GDM1 (cell line): Measurements from ENCODE around the gene PELI1.
"Not testable (repeated sequence)": the region's sequence is repeated elsewhere in the genome, so short reads cannot be mapped to it uniquely, and the experiment has no call there.

ENCODE experiments used
- DNase-seq: peaks from one replicate; lab custom pipeline; 2025; lab: John Stamatoyannopoulos, UW

PELI1 gene

GRCh38 chr2:64085936-64086335 lies 58.3 kb downstream of the PELI1 start:
- DNase-seq, result no peak

GRCh38 chr2:64081046-64081445 lies 63.2 kb downstream of the PELI1 start:
- DNase-seq, result no peak

- DNase-seq, result no peak
These were observed 64.0 kb downstream of the PELI1 start for GRCh38 chr2:64080179-64080578.

- DNase-seq, result not testable (repeated sequence)
These were observed 64.5 kb downstream of the PELI1 start for GRCh38 chr2:64079688-64080087.

GRCh38 chr2:64076828-64077227 lies 67.4 kb downstream of the PELI1 start:
- DNase-seq, result not testable (repeated sequence)

- not testable (repeated sequence) for DNase-seq
These were observed 69.6 kb downstream of the PELI1 start for GRCh38 chr2:64074616-64075015.

- DNase-seq, result no peak
These were observed 76.9 kb downstream of the PELI1 start for GRCh38 chr2:64067326-64067725.

- no peak for DNase-seq
These were observed 78.7 kb downstream of the PELI1 start for GRCh38 chr2:64065516-64065915.

GRCh38 chr2:64063924-64064331 lies 80.3 kb downstream of the PELI1 start:
- DNase-seq, result no peak

GRCh38 chr2:64063454-64063853 lies 80.8 kb downstream of the PELI1 start:
- no peak for DNase-seq

GRCh38 chr2:64062840-64063239 lies 81.4 kb downstream of the PELI1 start:
- no peak for DNase-seq

GRCh38 chr2:64059270-64059669 lies 85.0 kb downstream of the PELI1 start:
- no peak for DNase-seq

- no peak for DNase-seq
These were observed 88.2 kb downstream of the PELI1 start for GRCh38 chr2:64056021-64056420.

- DNase-seq, result no peak
These were observed 89.9 kb downstream of the PELI1 start for GRCh38 chr2:64054161-64054915.

GRCh38 chr2:64052463-64053241 lies 91.6 kb downstream of the PELI1 start:
- DNase-seq, result peak; percentile 38

- DNase-seq, result peak; percentile 54
These were observed 94.5 kb downstream of the PELI1 start for GRCh38 chr2:64049633-64050220.

- no peak for DNase-seq
These were observed 98.3 kb downstream of the PELI1 start for GRCh38 chr2:64045938-64046337.
